GM21381 (cell line): ENCODE measurements around the gene GNPTG.
A peak's percentile ranks its signal among the peaks of the same experiment; 100 is the strongest.

Source experiments
- ATAC-seq: cut with Tn5 transposase; IDR thresholded peaks from one replicate; pipeline ENCODE4 v1.9.1; 2021; ENCODE audit warnings: mild to moderate bottlenecking, moderate library complexity; ENCODE audit not compliant: unreplicated experiment

The GNPTG gene

GRCh38 chr16:1333149-1333812, 18.4 kb upstream of the GNPTG start, which contains the start of gene BAIAP3:
TSS of gene BAIAP3 (plus strand) at chr16:1333645. CDS start at chr16:1338550, 4,905 bp downstream.
- no peak for ATAC-seq

GRCh38 chr16:1333854-1334700, 17.7 kb upstream of the GNPTG start:
- ATAC-seq = no peak

- ATAC-seq = no peak
Measured at GRCh38 chr16:1334739-1335138, 17.0 kb upstream of the GNPTG start.

- ATAC-seq = no peak
Measured at GRCh38 chr16:1335211-1335971, 16.3 kb upstream of the GNPTG start.

DNA sequence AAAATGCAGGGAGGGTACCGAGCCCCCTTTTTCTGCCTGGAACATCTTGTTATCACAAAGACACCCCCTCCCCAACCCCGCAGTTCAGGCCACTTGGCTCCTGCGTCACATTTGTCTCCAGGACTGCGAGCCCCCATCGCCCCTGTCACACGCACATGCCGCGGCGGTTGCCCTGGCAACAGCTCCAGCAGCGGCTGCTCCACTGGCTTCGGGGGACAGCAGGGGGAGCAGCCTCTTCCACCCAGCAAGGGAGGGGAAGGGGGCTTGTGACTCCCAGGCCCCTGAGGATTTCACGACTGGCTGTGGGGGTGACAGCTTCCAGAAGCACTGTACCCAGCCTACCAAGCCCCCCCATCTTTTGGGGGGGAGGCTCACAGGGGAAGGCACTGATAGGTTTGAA, 15.7 kb upstream of the GNPTG start:
- no peak for ATAC-seq

DNA sequence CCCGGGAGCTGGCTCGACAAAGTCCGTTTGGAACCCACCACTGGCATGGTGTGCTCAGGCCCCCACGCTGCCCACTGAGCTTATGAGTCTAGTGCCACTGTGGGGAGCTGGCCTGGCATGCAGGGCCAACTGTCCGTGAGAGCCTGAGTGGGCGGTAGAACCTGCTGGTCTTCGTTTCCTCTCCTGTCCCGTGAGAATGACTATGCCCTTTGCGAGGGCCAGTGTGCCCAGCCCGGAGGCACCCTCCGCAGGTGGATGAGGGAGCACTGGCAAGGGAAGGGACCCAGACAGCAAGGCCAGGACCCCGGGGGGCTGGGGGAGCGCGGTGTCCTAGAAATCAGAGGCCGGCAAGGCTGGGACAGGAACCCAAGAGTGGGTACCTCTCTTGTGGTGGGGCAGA, 15.1 kb upstream of the GNPTG start:
- ATAC-seq = no peak

GRCh38 chr16:1337486-1337885, 14.2 kb upstream of the GNPTG start:
- ATAC-seq = no peak

DNA sequence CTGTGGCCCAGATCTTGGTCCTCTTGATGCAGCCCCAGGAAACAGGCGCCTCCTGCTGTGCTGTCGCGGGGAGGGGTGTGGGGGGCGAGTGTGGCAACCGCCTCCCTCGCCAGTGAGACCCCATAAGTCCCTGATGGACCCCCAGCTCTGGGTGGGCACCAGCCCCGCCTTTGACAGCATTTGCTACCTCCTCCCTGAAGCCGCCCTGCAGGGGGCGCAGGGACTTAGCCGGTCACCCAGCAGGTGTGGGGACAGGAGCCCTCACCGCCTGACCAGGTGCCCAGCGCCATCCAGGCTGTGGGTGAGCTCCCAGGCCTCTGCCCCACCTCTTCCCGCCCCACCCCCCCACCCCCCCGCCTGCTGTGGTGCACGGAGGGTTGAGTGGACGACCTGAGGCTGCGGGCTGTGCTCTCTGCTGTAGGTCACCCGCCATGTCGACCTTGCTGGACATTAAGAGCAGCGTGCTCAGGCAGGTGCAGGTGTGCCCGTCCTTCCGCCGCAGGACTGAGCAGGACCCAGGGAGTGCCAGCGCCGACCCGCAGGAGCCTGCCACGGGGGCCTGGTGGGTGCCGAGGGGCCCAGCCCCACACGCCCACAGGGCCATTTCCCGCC, 13.5 kb upstream of the GNPTG start:
- ATAC-seq = no peak

DNA sequence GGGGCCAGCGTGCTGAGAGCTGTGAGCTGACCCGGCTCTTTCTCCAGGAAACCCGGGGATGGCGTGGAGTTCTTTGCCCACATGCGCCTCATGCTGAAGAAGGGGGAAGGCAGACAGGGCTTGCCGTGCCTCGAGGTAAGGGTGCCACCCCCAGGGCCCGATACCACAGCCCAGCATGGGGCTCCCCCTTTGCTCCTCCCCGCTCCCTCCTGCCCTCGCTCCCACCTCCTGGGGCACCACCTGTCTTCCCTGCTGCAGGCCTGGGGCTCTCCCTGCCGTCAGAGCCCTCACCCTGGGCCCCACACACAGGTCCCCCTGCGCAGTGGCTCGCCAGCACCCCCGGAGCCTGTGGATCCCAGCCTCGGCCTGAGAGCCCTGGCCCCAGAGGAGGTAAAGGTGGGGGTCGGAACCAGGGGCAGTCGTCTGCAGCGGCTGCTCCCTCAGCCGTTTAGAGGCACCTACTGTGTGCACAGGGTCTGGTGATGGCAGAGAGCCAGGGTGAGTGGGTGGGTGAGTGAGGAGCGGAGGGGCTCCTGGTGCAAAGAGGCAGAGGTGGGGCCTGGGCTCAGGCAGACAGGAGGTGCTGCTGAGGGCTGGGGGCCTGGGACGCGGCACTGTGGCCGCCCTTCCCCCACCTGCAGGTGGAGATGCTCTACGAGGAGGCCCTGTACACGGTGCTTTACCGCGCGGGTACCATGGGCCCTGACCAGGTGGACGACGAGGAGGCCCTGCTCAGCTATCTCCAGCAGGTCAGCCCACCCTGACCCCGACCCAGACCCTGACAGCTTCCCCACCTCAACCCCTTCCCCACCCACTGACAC, 12.7 kb upstream of the GNPTG start:
- ATAC-seq = no peak

DNA sequence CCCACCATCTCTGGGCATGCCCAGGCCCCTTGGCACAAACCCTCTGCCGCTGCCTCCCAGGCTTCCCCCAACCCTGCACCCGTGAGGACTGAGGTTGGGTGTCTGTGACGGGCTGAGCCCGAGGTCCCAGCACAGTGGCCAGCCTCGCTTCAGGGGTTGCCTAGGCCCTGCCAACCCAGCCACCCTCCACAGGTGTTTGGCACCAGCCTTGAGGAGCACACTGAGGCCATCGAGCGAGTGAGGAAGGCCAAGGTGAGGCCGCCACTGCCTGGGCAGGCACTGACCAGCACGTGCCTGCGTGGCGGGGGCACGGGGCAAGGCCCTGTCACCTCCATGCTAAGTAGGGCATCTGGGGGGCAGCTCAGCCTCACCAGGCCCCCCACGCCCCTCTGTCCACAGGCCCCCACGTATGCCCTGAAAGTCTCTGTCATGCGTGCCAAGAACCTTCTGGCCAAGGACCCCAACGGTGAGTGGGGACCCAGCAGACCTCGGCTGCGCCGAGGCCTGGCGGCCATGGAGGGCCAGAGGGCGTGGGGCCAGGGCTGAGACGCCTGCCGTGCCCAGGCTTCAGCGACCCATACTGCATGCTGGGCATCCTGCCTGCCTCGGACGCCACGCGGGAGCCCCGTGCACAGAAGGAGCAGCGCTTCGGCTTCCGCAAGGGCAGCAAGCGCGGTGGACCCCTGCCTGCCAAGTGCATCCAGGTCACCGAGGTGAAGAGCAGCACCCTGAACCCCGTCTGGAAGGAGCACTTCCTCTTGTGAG, 10.8 kb upstream of the GNPTG start:
- ATAC-seq = no peak

GRCh38 chr16:1341495-1342420, 10.0 kb upstream of the GNPTG start:
- ATAC-seq = no peak

GRCh38 chr16:1342526-1343427, 9.0 kb upstream of the GNPTG start:
- peak; percentile 84 for ATAC-seq

DNA sequence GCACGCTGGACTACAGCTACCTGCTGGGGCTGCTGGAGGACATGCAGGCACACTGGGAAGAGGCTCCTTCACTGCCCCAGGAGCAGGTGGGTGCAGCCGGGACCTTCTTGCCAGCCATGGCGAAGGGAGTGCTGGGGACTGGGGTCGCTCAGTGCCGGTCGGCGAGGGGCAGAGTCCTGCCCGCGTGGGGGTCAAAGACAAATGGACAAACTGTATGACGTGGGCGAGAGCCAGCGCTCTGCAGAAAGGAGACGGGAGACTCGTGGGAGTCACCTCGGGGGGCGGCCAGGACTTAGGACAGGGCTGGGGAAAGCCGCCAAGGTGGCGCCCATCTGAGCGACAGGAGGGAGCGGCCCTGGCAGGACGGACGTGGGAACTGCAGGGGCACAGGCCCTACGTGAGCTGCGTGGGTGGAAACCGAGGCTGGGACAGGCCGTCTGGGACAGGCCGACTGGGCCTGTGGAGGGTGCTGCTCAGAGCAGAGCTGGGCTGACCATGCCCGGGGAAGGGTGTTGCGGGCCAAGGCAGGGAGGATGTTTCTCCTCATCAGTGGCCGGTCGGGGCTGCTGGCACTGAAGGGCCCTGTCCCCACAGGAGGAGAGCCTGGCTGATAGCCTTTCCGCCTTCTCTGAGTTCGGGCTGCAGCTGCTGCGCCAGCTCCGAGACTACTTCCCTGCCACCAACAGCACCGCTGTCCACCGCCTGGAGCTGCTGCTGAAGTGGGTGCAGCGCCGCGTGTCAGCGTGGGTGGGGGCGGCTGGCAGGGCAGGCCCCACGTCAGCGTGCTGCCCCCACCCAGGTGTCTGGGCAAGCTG, 8.1 kb upstream of the GNPTG start:
- no peak for ATAC-seq

GRCh38 chr16:1344499-1344898, 7.2 kb upstream of the GNPTG start:
- ATAC-seq = no peak

- ATAC-seq = no peak
Measured at GRCh38 chr16:1345087-1345486, 6.6 kb upstream of the GNPTG start.

- no peak for ATAC-seq
Measured at GRCh38 chr16:1345651-1346421, 5.9 kb upstream of the GNPTG start.
